CD4-positive, alpha-beta T cell treated with Interleukin-6 for 4 hours (primary cell): ENCODE data around the gene DISC1.
A peak's percentile ranks its signal among the peaks of the same experiment; 100 is the strongest.
"Not testable (repeated sequence)": the region's sequence is repeated elsewhere in the genome, so short reads cannot be mapped to it uniquely, and the experiment has no call there.

Source experiments
- DNase-seq: peaks from one replicate; pipeline ENCODE4 v3.0.0-alpha.2; 2020; ENCODE audit warnings: mixed read lengths

DISC1 gene

DNA sequence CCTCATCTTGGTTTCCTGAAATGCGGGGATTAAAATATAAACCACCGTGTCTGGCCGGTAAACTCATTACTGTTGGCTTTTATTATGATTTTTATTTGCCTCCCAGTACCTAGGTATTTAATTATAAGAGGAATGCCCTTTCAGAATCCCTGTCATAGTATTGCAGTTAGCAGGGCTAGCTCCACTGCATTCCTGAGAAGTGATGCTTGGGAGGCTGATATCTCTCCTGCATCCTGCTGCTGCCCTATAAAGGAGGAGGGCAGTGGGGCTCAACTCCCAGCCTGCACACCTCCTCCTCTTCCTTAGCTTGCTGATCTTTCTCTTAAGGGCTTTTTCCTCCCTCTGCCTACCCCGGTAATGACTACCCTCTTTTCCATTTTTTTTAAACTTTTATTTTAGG lies 19.9 kb upstream of the DISC1 start:
- no peak for DNase-seq

GRCh38 chr1:231610388-231610787 lies 16.2 kb upstream of the DISC1 start:
- no peak for DNase-seq

GRCh38 chr1:231611111-231611510 lies 15.5 kb upstream of the DISC1 start:
- peak; percentile 33 for DNase-seq

DNA sequence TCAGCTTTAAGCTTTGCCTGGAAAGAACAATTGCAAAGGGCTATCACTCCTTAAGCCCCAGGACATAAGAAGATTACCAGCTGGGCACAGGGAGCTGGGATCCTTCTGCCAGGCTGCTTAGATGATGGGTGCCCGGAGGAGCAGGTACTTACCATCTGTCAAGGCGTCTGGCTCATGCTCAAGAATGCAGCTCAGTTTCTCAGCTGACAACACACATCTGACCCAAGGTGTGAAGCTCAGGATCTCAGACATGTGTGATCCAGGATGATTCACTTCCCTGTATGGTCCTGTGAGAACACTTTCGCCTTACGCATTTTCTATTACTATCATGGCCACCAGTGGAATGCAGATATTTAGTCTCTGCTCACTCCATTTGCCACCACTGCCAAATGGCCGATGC lies 14.7 kb upstream of the DISC1 start:
- DNase-seq: peak; percentile 10

GRCh38 chr1:231612393-231613089 lies 14.0 kb upstream of the DISC1 start:
- DNase-seq: peak; percentile 66

GRCh38 chr1:231613419-231614349 lies 12.9 kb upstream of the DISC1 start:
- peak; percentile 11 for DNase-seq

GRCh38 chr1:231616667-231617066 lies 9.9 kb upstream of the DISC1 start:
- no peak for DNase-seq

- DNase-seq: no peak
Observed at GRCh38 chr1:231618609-231619256, 7.9 kb upstream of the DISC1 start.

- no peak for DNase-seq
Observed at GRCh38 chr1:231619257-231619634, 7.3 kb upstream of the DISC1 start.

GRCh38 chr1:231625042-231625441 lies 1.5 kb upstream of the DISC1 start:
- not testable (repeated sequence) for DNase-seq

GRCh38 chr1:231625975-231626534 lies 535 bp upstream of the DISC1 start:
- peak; percentile 10 for DNase-seq

DNA sequence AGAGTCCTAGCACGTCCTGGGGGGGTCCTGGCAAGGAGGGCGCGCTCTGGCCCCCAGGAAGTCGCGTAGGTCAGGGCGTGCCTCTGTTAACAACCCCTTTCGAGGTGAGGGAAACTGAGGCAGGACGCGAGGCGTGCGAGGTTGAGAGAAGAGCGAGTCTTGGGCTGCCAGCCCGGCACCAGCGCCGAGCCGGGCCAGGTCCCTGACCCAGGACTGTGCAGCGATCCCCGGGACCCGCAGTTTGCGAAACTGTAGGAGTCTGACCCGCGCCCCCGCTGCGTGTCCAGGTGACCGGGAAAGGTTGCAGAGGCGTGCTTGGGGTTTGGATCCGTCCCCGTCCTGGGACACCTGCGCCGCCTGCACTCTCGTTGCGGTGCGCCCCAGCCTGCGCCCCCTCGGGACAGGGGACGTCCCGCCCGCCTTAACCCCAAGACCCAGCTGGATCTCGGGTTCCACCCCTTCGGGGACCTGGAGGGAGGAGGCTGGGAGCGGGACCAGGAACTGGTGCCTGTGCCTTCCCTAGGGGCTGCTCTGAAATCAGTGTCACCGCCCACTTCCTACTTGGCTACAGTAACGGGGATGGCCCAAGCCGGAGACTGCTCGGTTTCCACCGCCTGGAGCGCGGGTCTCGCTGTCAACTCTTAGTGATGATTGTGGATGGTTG lies 493 bp downstream of the DISC1 start:
- DNase-seq: peak; percentile 59

DNA sequence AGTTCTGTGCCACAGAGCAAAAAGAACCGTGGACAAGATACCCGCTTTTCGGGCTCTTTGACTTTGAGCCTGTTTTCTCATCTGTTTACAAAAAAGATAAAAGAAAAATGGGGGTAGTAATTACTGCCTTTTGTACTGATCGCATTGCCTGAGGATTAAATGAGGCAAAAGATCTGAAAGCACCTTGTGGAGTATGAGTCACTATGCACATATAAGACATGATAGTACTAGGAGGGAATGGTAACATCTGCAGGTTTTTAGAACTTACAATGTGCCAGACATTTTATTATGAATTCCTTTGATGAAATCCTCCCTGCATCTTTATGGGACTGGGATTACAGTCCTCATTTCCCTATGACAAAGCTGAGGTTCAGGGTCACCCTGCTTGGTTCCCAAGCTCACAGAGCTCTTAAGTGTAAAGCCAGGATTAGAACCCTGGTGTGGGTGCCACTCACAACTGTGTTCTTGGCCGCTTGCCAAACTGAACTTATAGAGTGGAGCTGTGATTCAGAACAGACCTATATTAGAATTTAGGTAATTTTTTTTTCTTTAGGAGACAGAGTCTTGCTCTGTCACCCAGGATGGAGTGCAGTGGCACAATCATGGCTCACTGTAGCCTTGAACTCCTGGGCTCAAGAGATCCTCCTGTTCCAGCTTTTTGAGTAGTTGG lies 1.8 kb downstream of the DISC1 start:
- DNase-seq: peak; percentile 79

GRCh38 chr1:231629132-231629531 lies 2.5 kb downstream of the DISC1 start:
- DNase-seq: peak; percentile 50

DNA sequence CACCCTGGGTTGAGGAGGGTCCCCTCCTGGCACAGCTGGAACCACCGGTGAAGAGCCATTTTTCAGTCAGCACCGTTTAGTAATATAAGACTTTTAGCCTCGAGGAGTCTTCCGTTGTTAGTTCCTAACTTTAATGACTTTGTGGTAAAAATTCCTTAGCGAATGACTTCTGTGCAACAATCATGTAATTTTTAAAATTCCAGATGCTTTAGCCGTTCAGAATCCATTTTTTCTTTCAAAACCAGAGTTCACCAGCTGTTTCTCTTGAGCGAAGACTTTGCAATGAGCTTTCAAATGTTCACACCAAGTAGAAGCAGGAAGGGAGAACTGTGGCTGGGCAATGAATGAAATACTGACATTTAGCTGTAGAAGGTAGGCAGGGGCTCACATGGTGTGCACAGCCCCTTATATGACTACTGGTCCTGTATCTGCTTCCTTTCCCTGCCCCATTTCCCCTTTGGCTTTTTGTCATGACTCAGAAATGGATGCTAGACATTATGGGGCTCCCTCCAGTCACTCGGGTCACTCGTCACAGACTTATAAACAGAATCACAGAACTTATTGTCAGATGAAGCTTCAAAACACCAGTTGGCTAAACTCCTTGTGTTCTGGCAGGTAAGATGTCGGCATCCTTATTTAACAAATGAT lies 4.1 kb downstream of the DISC1 start:
- DNase-seq: no peak

DNA sequence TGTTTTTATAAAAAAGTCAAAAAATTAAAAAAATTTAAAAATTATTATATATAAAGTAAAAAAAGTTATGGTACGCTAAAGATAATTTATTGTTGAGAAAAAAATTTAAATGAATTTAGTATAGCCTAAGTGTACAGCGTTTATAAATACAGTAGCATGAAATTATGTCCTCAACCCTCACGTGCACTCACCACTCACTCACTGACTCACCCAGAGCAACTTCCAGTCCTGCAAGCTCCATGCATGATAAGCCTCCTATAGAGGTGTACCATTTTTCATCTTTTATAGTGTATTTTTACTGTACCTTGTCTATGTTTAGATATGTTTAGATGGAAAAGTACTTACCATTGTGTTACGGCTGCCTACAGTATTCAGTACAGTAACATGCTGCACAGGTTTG lies 5.1 kb downstream of the DISC1 start:
- DNase-seq: no peak

GRCh38 chr1:231632119-231632518 lies 5.5 kb downstream of the DISC1 start:
- no peak for DNase-seq

DNA sequence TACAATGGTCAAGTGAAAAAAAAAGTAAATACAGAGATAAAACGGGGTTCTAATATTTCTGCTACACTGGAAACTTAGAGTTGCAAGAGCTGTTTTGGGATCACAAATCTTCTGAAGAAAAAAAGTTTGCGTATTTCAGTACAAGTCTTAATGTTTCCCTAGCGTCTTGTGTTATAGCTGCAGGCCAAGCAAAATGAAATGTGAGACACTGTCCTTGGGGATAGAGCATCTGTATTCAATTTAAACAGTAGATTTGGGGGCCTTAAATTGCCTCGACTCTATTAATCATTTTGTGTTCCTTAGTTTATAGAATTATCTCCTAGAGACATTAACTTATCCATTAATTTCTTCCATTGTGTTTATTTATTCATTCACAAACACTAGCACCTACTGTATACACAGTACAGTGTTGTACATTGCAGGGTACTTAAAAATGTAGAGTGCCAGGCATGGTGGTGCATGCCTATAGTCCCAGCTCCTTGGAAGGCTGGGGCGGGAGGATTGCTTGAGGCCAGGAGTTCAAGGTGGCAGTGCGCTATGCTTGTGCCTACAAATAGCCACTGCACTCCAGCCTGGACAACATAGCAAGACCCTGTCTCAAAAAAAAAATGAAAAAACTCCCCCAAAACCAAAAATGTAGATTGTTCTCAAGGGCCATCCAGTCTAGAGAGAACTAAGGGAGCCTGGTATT lies 7.9 kb downstream of the DISC1 start:
- no peak for DNase-seq

GRCh38 chr1:231636157-231636556 lies 9.6 kb downstream of the DISC1 start:
- DNase-seq: no peak

DNA sequence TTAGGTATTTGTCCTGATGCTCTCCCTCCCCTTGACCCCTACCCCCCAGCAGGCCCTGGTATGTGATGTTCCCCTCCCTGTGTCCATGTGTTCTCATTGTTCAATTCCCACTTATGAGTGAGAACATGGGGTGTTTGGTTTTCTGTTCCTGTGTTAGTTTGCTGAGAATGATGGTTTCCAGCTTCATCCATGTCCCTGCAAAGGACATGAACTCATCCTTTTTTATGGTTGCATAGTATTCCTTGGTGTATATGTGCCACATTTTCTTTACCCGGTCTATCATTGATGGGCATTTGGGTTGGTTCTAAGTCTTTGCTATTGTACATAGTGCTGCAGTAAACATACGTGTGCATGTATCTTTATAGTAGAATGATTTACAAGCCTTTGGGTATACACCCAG lies 10.3 kb downstream of the DISC1 start:
- DNase-seq: not testable (repeated sequence)

DNA sequence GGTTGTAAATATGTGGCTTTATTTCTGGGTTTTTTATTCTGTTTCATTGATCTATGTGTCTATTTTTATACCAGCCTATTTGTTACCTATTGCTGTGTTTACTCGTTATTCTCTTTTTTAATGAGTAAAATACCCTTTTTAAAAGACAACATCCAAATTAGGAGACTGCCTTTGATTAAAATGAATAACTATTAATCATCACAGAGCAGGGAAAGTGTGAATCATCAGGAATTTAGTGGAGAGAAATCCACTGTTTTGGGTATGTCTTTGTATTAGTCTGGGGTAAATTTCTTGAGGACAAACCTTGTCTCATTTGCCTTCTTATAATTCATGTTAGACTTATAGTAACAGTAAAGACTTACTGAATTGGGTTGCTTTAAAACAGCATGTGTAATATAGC lies 12.1 kb downstream of the DISC1 start:
- no peak for DNase-seq
